Amygdala (tissue), 56 donors: ENCODE results near the gene ZBTB4.

ENCODE experiments used
- DNase-seq, 56 donors: peaks; one replicate each; lab custom pipeline; 2025; lab: John Stamatoyannopoulos, UW

ZBTB4 gene

GRCh38 chr17:7479213-7480088 lies at the start of gene ZBTB4:
ZBTB4 (minus strand) TSS chr17:7479631; CDS start chr17:7466801, 12,830 bp downstream.
- DNase-seq = peak in 36 of 56 donors; percentile 31 to 78 (median 58)

- DNase-seq = no peak
Observed at GRCh38 chr17:7528842-7529241, 49.4 kb upstream of the ZBTB4 start.

- peak in 2 of 56 donors; percentile 3 to 8 for DNase-seq
Observed at GRCh38 chr17:7523033-7523432, 43.6 kb upstream of the ZBTB4 start.

- no peak for DNase-seq
Observed at GRCh38 chr17:7515911-7516610, 36.6 kb upstream of the ZBTB4 start.

- peak in 1 of 56 donors; percentile 9 for DNase-seq
Observed at GRCh38 chr17:7513850-7514419, 34.5 kb upstream of the ZBTB4 start.

GRCh38 chr17:7512824-7513540 lies 33.6 kb upstream of the ZBTB4 start:
- no peak for DNase-seq

GRCh38 chr17:7512105-7512504 lies 32.7 kb upstream of the ZBTB4 start:
- no peak for DNase-seq

GRCh38 chr17:7511108-7511507 lies 31.7 kb upstream of the ZBTB4 start:
- no peak for DNase-seq

GRCh38 chr17:7509937-7510336 lies 30.5 kb upstream of the ZBTB4 start:
- no peak for DNase-seq

- no peak for DNase-seq
Observed at GRCh38 chr17:7508846-7509245, 29.4 kb upstream of the ZBTB4 start.

- no peak for DNase-seq
Observed at GRCh38 chr17:7508145-7508544, 28.7 kb upstream of the ZBTB4 start.

- DNase-seq = no peak
Observed at GRCh38 chr17:7503521-7503920, 24.1 kb upstream of the ZBTB4 start.

- DNase-seq = no peak
Observed at GRCh38 chr17:7502987-7503386, 23.6 kb upstream of the ZBTB4 start.

GRCh38 chr17:7502171-7502847 lies 22.9 kb upstream of the ZBTB4 start:
- no peak for DNase-seq

- DNase-seq = no peak
Observed at GRCh38 chr17:7501729-7502128, 22.3 kb upstream of the ZBTB4 start.

GRCh38 chr17:7499161-7499560 lies 19.7 kb upstream of the ZBTB4 start:
- no peak for DNase-seq

GRCh38 chr17:7497636-7498035 lies 18.2 kb upstream of the ZBTB4 start:
- DNase-seq = no peak

- no peak for DNase-seq
Observed at GRCh38 chr17:7497228-7497627, 17.8 kb upstream of the ZBTB4 start.

GRCh38 chr17:7496470-7497183 lies 17.2 kb upstream of the ZBTB4 start:
- no peak for DNase-seq
